HG03139 (cell line): ENCODE measurements around the gene NCOA7.
"Not testable (repeated sequence)": the region's sequence is repeated elsewhere in the genome, so short reads cannot be mapped to it uniquely, and the experiment has no call there.

Experiments used
- ATAC-seq: cut with Tn5 transposase; IDR thresholded peaks from one replicate; pipeline ENCODE4 v1.9.1; 2021; ENCODE audit not compliant: unreplicated experiment

NCOA7 gene

DNA sequence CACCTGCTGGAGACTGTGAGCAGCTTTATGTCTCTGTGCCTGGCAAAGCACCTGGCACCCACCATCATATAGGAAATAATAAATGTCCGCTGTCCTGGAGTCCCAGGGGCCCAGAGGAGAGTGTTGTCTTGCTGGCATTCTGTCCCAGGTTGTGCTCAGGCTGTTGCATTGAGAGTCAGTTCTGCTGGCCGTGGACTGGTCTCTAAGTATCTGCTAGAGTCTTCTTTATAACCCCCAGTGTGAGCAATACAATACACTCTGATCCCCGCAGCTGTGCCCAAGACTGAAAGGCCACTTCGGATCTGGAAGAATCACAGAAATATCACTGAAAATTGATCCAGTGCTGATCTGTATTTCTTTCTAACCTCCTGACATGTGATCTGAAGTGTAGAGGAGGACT, 127.5 kb downstream of the NCOA7 start:
- ATAC-seq, result no peak

DNA sequence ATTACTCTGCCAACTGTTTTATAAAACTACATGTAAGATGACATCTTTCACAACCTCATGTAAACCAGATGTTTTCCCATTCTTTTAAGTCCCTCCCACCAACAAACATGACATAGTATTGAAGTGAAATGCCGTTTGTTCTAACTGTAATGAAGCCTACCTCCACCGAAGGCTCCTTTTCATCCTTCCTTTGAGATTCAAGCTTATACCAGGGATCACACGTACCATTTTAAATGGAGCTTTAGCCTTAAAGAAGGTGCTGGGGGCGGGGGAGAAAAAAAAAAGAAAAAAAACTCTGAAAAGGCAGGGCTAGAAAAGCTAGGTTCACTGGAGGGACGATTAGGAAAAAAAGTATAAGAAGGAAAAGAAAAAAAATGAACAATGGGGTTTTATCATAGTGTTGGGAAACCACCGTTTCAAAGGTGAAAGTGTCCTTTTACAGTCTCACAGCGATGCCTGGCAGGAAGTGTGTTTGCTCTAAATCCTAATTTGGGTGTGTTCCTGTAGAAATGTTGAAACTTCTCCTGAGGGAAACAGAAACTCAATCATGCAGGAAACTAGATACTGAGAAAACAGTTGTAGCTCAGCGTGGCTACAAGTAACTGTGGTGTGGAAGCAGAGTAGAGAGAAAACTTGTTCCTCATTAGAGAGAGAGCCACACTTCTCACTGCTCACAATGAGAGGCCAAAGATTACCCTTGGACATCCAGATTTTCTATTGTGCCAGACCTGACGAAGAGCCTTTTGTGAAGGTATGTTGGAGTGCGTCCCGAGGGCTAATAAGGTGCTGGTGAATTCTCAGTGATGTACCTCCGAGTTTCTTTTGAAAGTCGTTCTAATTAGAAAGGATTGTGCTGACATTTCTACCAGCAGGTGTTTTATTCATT, 128.2 kb downstream of the NCOA7 start:
- peak; percentile 96 for ATAC-seq

DNA sequence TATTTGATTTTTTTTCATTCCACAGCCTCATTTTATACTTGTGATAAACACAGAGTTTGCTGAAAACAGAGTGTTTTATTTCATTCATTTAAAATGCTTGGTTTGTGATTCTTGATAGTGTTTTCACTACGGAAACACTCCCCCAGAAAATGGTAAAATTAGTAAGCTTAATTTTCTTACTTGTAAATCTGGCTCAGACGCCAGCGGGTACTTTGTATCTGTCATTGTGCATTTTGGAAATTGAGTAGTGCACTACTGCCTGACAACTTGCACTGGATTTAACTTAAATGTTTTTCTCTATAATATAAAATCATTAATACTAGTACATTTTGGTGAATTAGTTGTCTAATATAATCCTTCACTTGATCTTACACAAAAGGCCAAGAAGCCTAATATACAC, 128.9 kb downstream of the NCOA7 start:
- no peak for ATAC-seq

DNA sequence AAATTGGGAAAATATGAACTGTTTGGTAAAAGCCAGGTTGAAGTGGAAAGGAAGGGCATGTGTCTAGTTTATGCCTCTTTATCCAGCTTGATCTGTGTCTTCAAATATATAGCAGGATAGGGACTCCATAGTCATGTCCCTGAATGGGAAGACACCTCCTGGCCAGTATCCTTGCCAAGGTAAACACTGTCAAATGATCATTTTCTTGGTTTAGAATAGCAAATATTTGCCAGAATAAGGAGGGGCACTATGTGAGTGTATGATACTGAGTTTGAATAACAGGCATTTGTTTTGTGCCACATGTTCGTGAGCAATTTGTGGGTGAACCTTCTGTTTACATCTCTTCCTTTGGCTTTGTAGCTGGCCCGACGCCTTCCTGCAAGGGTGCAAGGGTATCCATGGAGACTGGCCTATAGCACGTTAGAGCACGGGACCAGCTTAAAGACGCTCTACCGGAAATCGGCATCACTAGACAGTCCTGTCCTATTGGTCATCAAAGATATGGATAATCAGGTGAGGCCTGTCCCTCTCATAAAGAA, 131.6 kb downstream of the NCOA7 start:
- ATAC-seq, result no peak

DNA sequence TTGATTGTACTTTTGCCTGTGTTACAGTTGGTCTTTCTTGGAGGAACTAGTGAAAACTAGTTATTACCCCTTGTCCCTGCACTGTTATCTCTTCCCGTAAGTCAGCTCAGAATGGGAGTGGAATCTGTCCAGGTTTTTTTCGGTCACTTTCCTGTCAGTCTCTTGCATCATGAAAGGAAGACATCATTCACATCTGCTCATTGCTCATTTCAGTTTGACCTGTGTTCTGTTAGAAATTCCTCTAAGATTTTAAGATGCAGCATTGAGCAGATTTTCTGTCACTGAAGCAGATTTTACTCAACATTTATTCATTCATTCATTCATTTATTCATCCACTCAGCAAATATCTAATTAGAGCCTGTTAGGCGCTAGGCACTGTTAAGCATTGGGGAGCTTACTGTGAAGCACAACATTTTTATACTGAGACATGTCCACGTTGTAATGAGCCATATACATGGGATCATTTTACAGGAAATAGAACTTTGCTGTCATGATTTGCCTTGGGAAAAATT, 132.7 kb downstream of the NCOA7 start:
- no peak for ATAC-seq

DNA sequence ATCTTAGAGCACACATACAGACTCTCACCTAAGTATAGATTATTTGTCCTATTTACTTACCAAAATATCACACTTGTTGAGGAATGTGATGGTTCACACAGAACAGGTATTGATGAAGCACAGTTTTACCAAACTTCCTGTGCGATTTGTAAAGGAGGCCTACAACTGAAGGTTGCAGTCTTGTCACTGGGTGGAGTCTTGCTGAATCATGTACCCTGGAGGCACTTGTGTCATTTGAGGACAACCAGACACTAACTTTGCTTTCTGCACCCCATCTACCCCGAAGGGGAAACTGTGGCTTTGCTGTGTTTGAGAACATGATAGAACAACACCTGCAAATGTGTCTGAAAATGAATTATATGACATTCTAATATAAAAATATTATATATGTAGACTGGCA, 133.4 kb downstream of the NCOA7 start:
- ATAC-seq, result no peak

DNA sequence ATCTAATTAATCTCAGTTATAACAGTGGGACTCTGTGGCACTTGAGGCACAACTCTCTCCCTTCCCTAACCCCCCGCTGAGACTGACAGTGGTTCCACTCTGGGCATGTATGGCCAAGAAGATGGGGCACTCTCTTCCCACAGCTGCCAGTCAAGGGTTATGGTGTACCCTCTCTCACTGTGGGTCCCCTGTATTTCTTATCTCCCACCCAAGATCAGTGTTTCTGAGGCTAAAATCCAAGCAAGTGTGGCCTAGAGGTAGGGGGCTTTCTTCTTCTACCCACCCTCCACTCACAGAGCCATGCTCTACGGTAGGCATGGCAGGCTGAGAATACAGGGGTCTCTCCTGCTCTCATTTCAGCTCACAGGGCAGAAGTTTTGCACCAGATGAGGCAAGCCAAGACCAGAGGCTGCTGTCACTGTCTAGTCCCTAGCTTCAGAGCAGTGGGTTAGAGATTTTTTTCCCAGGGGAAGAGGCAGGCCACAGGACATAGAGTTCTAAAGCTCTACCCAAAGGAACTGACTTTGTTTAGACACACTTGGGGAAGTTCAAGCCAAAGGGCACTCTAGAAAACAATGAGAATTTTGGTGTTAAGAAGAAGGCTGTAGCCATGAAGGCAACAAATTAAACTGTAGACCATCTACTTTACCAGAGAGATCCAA, 134.1 kb downstream of the NCOA7 start:
- ATAC-seq, result no peak

DNA sequence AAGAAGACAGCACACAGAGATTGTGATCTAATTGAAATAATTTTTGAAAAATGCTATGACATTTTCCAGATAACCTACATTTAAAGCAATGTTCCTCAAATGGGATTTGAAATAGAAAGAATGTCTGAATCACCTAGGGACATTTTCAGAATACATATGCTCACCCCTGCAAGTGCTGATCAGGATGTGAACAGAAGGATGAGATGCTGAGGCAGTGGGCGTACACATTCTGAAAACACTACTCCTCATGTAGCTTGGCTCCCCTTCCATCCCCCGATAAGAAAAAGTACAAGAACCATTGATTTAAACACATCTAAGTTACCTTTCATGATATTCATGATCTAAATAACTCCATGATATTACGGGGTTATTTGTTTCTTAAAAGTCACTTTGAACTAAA, 136.0 kb downstream of the NCOA7 start:
- no peak for ATAC-seq

DNA sequence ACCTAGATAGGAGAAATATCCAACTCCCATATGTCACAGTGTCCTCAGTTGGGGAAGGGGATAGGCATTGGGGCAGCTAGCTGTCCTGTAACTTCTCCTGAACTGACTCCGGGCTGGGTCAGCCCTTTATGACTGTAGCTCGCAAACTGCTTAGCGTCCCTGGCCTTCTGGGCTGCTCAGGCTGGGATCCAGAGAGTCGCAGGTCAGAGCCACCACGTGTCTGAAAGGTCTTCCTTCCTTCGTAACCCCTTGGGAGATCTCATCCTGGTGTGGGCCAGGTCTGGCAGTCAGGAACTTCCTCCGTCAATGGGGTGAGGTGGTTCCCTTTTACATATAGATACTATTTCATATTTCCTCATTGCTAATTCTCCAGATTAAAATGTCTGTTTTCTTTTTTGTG, 137.0 kb downstream of the NCOA7 start:
- no peak for ATAC-seq

DNA sequence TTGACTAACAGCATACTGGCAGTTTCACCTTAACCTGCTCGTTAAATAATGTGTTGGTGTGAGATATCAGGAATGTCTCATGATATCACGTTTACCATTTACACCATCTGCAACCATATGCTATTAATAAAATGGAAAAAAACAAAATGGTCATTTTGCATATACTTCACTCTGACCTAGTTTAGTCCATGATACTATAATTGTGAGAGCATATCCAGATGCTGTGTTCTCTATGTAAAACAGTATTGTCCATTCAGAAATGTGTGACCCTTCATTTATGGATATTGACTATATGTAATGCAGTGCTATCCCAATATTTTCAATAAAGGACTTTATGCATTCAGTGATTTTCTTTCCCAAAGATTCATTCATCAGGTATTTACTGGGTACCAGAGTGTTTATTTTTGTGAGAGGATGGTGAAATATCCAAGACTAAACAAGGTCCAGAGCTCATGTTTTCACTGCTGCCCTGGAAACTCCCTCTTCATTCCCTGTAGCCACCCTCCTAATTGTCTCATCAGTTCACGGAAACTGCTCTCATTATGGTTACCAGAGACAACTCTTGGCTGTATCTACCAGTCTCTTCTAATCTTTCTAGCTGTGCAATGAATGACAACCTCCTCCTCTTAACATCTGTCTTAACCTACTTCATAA, 140.1 kb downstream of the NCOA7 start:
- no peak for ATAC-seq

DNA sequence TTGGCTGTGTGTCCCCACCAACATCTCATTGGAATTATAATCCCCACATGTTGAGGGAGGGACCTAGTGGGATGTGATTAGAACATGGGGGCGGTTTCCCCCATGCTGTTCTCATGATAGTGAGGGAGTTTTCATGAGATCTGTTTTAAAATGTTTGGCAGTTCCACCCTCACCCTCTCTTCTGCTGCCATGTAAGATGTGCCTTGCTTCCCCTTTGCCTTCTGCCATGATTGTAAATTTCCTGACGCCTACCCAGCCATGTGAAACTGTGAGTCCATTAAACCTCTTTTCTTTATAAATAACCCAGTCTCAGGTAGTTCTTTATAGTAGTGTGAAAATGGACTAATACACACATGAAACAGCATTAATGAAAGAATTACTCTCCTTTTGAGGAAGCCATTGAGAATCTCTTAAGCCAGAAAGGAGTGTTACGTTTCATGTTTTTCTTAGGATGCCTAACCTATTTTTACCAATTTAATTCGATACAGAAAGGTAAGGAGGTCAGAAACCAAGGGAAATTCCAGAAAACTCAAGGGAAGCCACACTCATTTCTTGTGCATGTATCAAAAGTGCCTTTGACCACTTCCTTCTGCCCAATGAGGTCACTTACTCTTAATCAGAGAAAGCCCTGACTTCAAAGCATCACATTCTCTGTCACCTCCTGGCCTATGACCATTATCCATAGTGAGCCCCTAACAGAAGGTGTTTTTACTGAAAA, 141.1 kb downstream of the NCOA7 start:
- ATAC-seq, result peak; percentile 68

DNA sequence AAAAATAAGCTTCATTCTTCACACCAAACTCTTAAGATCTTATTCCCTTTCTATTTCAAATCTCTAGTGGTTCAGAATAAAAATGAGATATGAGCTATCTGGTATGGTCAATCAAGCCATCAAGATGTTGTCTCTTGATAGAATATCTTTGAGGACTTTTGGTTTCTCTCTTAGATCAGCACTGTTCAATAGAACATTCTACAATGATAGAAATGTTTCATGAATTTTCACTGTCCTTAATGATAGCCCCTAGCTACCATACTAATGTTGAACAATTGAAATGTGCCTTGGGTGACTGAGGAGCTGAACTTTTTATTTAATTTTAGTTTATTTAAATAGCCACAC, 141.7 kb downstream of the NCOA7 start:
- ATAC-seq, result peak; percentile 18

DNA sequence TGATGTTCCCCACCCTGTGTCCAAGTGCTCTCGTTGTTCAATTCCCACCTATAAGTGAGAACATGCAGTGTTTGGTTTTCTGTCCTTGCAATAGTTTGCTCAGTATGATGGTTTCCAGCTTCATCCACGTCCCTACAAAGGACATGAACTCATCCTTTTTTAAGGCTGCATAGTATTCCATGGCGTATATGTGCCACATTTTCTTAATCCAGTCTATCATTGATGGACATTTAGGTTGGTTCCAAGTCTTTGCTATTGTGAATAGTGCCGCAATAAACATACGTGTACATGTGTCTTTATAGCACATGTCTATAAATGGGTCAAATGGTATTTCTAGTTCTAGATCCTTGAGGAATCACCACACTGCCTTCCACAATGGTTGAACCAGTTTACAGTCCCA, 144.8 kb downstream of the NCOA7 start:
- not testable (repeated sequence) for ATAC-seq

DNA sequence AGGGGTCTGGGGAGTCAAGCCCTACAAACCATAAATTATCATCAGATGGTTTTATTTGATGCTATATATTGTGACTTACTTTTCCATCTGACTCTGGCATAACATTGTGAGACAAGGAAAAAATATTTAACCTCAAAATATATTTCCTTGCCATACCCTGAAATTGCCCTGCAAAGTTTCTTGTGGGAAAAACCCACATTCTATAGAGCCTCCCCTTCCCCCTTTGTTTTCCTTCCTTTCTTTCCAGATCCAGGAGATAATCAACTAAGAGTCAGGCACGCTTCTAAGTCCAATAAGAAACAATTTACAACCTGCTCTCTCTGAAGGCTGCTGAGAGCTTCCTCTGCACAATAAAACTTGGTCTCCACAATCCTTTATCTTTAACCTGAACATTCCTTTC, 148.3 kb downstream of the NCOA7 start:
- ATAC-seq, result no peak

DNA sequence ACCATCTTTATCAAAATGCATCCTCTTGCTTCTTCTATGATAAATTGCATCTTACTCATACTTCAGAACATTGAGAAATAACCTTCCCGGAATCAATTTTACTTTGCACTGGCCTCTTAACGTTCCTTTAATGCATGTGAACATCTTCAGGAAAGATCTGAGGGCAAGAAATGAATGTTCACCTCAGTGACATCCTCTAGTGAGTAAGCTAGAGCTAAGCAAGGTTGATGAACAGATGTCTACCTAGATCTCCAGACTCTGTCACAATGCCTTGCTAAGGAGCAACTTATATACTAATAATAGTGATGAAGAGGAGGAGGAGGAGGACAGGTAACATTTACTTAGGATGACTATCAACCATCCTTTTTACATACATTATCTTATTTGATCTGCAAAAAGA, 149.0 kb downstream of the NCOA7 start:
- ATAC-seq, result no peak

DNA sequence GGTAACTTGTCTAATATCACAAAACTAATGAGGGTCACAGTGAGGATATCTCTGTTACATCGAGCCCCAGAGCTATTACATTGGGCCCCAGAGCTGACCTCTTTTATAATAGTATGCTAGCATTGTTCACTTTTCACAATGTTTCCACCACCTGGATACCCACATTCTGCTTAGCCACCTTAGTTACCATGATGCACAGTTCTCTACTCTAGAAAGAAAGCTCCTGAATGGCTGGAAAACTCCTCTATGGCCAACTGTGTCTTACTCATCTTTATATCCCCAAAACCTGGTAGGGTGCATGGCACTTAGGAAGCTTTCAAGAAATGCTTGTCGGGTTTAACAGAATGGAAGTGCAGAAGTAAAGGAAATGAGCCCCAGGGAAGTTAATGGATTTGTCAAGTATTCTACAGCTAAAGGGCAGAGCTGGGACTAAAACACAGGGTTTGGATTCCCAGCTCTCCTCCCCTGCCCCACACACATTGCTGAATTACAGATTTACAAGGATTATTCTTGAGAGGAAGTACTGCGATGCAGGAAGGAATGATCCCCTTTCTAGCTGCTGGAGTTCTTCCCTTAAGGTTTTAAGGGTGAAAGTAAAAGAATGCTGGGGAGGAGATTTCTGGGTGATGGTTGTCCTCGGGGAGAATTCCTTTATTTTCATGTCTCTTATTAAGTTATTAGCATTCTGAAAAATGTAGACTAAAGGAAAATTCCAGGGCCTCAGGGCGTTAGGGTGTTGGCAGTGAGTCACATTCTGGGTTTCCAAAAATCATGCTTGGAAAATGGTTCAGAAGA, 149.7 kb downstream of the NCOA7 start:
- no peak for ATAC-seq

DNA sequence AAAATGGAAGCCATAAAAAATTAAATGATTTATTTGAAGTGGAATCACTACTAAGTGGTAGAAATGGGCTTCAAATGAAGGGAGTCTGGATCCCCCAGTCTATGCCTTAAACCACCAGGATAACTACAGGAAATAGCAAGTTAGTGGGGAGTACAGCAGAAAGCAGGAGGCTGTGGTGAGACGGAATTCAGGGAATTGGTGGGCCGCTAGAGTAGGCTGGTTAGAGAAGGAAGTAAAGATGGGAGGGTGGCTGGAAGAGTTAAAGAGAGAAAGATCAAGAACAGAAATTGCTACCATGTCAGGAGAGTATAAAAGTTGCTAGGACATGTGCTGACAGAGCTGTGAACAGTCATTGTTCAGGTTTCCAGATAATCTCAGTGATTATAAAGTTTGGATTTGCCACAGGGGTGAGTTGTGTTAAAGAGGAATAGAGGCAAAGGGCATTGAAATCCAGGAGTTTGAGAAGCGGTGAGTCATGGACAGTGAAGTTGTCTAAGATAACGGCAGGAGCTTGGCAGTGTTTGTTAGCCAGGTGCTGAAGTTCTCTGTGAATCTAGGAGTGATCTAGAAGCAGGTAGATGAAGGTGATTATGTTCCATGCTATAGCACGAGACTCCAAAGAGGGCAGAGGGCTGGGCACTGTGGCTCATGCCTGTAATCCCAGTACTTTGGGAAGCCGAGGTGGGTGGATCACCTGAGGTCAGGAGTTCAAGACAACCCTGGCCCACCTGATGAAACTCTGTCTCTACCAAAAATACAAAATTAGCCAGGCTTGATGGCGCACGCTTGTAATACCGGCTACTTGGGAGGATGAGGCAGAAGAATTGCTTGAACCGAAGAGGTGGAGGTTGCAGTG, 152.1 kb downstream of the NCOA7 start:
- no peak for ATAC-seq

DNA sequence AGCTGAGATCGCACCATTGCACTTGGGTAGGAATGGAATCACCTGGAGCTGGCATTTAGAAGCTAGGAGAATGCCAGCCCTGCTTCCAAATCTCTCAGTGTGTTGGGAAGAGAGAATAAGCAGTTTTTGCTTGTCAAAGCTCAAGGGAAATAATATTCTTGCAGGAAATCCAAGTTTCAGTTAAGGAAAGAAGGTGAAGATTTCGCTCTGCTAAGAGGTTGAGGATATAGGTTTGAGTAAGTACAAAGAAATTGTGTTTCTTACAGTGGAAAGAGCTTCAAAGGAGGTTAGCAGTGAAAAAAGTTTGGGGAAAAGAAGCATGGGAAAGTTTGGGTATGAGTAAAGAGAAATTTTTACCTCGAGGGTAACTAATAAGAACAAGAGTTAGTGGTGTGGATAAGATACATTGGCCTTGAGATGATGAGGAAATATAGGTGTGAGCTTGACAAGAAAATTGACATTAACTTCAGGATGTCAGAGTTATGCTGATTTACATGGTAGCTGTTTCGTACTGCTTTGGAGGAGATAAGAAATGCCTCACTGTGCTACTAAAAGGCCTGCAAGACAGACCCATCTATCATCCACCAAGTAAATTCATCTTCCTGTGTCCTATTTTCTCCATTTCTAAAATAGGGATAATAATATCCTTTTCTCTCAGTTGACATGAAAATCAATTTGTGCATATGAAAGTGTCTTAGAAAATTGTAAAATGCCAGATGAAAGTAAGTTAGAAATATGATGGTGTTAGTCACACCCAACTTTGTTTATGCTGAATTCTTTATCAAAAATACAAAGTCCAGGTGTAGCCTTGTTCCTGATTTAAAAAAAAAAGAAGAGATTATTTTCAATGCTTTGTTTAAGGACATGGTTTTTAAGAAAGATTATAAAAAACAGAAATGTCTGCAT, 153.0 kb downstream of the NCOA7 start:
- ATAC-seq, result no peak
